K562 (cell line): ENCODE results near the gene MBOAT7. TPM values are rescaled to one million over a fixed set of nuclear protein-coding genes. Genes with fewer than 3 reads are reported as not detected.

Experiments used
- ATAC-seq: fragments of 200-7000 bp; cut with Tn5 transposase; 3 replicates; pipeline ENCODE4 v1.9.1; 2020; ENCODE audit warnings: moderate library complexity
- BruUV-seq: library from RNA; stranded (reverse); fragments of 400-500 nt; replicated peaks from 2 replicates; lab custom pipeline; 2021; lab: Mats Ljungman, UMichigan
- CTCF ChIA-PET: fragments of 300-600 bp; formaldehyde crosslinking; extraction: SDS; loops from one replicate; lab custom pipeline; 2021; ENCODE audit warnings: low intra/inter-chr PET ratio; lab: Yijun Ruan, JAX
- POLR2A ChIA-PET: fragments of 300-600, 350-650 bp; sonication (Branson Sonifier 250); formaldehyde crosslinking; extraction: SDS; loops from one replicate; lab custom pipeline; 2021; ENCODE audit warnings: antibody characterized with exemption, inconsistent platforms; lab: Yijun Ruan, JAX
- DNase-seq, 4 experiments: peaks; one replicate each; pipeline versions ENCODE4 v3.0.0 to v3.0.0-alpha.2; 2011 to 2018; ENCODE audit warnings: low spot score in 3 of 4, mixed read lengths in 3 of 4; ENCODE audit errors: extremely low read depth in 1 of 4
- FAIRE-seq: peaks from 2 replicates; lab custom pipeline; 2011; peaks lifted over from hg19 to GRCh38; lab: Jason Lieb, UNC
- H2AFZ ChIP-seq: 2 replicates; pipeline ENCODE4 v1.6.0; 2011; ENCODE audit warnings: low read depth, low read length, control low read depth, inconsistent platforms
- H3K27ac ChIP-seq: fragments of 200-600 bp; 3 replicates; pipeline ENCODE4 v1.8.0; 2011; ENCODE audit warnings: low read depth, mild to moderate bottlenecking, control low read depth, inconsistent platforms, low read length, moderate library complexity, mixed read lengths; ENCODE audit errors: extremely low read depth
- H3K27me3 ChIP-seq, 2 experiments: fragments of 300-600 bp in 1 of 2; 2 replicates in 1 of 2; 3 replicates in 1 of 2; pipeline versions ENCODE4 v1.6.0 to v1.8.0; 2011; ENCODE audit warnings: inconsistent platforms in 2 of 2, low read length in 2 of 2, mild to moderate bottlenecking in 1 of 2, mixed read lengths in 1 of 2, moderate library complexity in 1 of 2; ENCODE audit not compliant: control insufficient read depth in 2 of 2, insufficient read depth in 2 of 2
- H3K36me3 ChIP-seq: fragments of 300-600 bp; 3 replicates; pipeline ENCODE4 v1.8.0; 2011; ENCODE audit warnings: mild to moderate bottlenecking, low read length, inconsistent platforms; ENCODE audit not compliant: control insufficient read depth, insufficient read depth
- H3K4me1 ChIP-seq, 2 experiments: fragments of 200-600 bp in 1 of 2; replicated peaks in 1 of 2; 2 replicates in 1 of 2; 3 replicates in 1 of 2; pipeline versions ENCODE4 v1.5.1 to v1.8.0; 2011; ENCODE audit warnings: inconsistent platforms in 2 of 2, low read length in 2 of 2, mild to moderate bottlenecking in 1 of 2, mixed read lengths in 1 of 2, moderate library complexity in 1 of 2; ENCODE audit not compliant: control insufficient read depth in 2 of 2, insufficient read depth in 2 of 2
- H3K4me2 ChIP-seq: 2 replicates; pipeline ENCODE4 v1.6.1; 2011; ENCODE audit warnings: low read length, control low read depth, inconsistent platforms, mixed read lengths; ENCODE audit not compliant: insufficient read depth
- H3K4me3 ChIP-seq: fragments of 200-600 bp; sonication (generic), shearing (Covaris generic); 2 replicates; pipeline ENCODE4 v1.5.1; 2016; ENCODE audit warnings: control low read depth, inconsistent platforms
- H3K79me2 ChIP-seq: fragments of 200-600 bp; 3 replicates; pipeline ENCODE4 v1.8.0; 2011; ENCODE audit warnings: low read length, inconsistent platforms; ENCODE audit not compliant: control insufficient read depth, insufficient read depth
- H3K9ac ChIP-seq, 2 experiments: 2 replicates each; pipeline versions ENCODE4 v1.6.0 to v1.6.1; 2011; ENCODE audit warnings: low read depth in 2 of 2, low read length in 2 of 2, control low read depth in 1 of 2, inconsistent platforms in 1 of 2, mild to moderate bottlenecking in 1 of 2, mixed read lengths in 1 of 2; ENCODE audit not compliant: insufficient read depth in 1 of 2
- H3K9me1 ChIP-seq: one replicate; pipeline ENCODE4 v1.6.0; 2011; ENCODE audit warnings: inconsistent platforms, mild to moderate bottlenecking, low read length, moderate library complexity; ENCODE audit not compliant: control insufficient read depth, insufficient read depth
- H3K9me3 ChIP-seq: replicated peaks from 2 replicates; pipeline ENCODE4 v1.5.1; 2011; ENCODE audit warnings: low read depth, low read length, inconsistent platforms; ENCODE audit not compliant: control insufficient read depth, insufficient read depth
- H4K20me1 ChIP-seq: replicated peaks from 2 replicates; pipeline ENCODE4 v1.6.1; 2011; ENCODE audit warnings: low read length, inconsistent platforms, mixed read lengths; ENCODE audit not compliant: control insufficient read depth, insufficient read depth
- CBFB ChIP-seq: sonication (generic); formaldehyde crosslinking; IDR thresholded peaks from 2 replicates; pipeline ENCODE4 v1.4.0; 2020; ENCODE audit warnings: mild to moderate bottlenecking, missing genetic modification reagents
- HNRNPUL1 ChIP-seq: fragments of 200-400 bp; formaldehyde crosslinking; IDR thresholded peaks from 2 replicates; pipeline ENCODE4 v1.6.1; 2017; ENCODE audit warnings: low read length
- KAT7 ChIP-seq: sonication (generic); formaldehyde crosslinking; IDR thresholded peaks from 2 replicates; pipeline ENCODE4 v1.8.0; 2022; ENCODE audit warnings: missing genetic modification reagents, mild to moderate bottlenecking, borderline replicate concordance
- POLR2A ChIP-seq: fragments of 450-650 bp; conservative IDR thresholded peaks from 2 replicates; pipeline ENCODE4 v1.6.1; 2016
- POLR2AphosphoS5 ChIP-seq: IDR thresholded peaks from 2 replicates; pipeline ENCODE4 v1.6.1; 2011; ENCODE audit warnings: mild to moderate bottlenecking, low read depth, low read length, moderate library complexity; ENCODE audit not compliant: control insufficient read depth, insufficient read depth
- STAT5A ChIP-seq: IDR thresholded peaks from 2 replicates; pipeline ENCODE4 v1.6.1; 2012; ENCODE audit warnings: low read length, inconsistent platforms, borderline replicate concordance
- XRCC5 ChIP-seq: fragments of 200-400 bp; formaldehyde crosslinking; IDR thresholded peaks from 2 replicates; pipeline ENCODE4 v1.6.1; 2017; ENCODE audit warnings: low read depth, mild to moderate bottlenecking, low read length
- WGBS: fragments of 100-300 bp; shearing (Covaris generic); methylation state at CpG from one replicate; pipeline ENCODE4 v1.1.6; 2016; ENCODE audit warnings: low coverage, mixed read lengths; ENCODE audit not compliant: insufficient coverage; ENCODE audit errors: missing lambda C conversion rate; 5-methylcytosine and 5-hydroxymethylcytosine counted together
- in situ Hi-C: fragments of 300-500 bp; cut with MboI; formaldehyde crosslinking; loops from 4 replicates; pipeline ENCODE4 v1.15.0; 2018; ENCODE audit warnings: inconsistent platforms, mixed read lengths
- intact Hi-C: fragments of 100-400 bp; cut with micrococcal nuclease; formaldehyde crosslinking; loops from 2 replicates; pipeline ENCODE4 v1.14.2; 2022
- polyA plus RNA-seq, 8 experiments: library from polyadenylated mRNA; depleted of rRNA in 4 of 8; stranded (reverse) in 5 of 8; unstranded in 3 of 8; fragments of >200 nt; fragmentation: Nextera tagmentation in 2 of 8; fragmentation: Illumina TruSeq in 1 of 8; extraction: Ambion mirVana in 2 of 8; extraction: Trizol in 1 of 8; gene quantifications; 2 replicates each; pipeline versions ENCODE4 v1.2.1 to v1.2.3, GENCODE V29; 2011 to 2014; ENCODE audit warnings: inconsistent platforms in 1 of 8, missing spikeins in 1 of 8
- total RNA-seq, 7 experiments: library from RNA; depleted of rRNA in 6 of 7; stranded (reverse); fragments of >200 nt in 6 of 7; fragmentation: Illumina TruSeq in 2 of 7; extraction: Trizol in 2 of 7; gene quantifications; 2 replicates each; pipeline versions ENCODE4 v1.2.1 to v1.2.3, GENCODE V29; 2011 to 2021; ENCODE audit warnings: low replicate concordance in 1 of 7

MBOAT7 gene
- total and polyA plus RNA-seq, 9 of the 15 experiments (the other 6 are each of a cell fraction or from before 2014, with no cell fraction given), result 1.4 to 153 (median 56.1) TPM

DNA sequence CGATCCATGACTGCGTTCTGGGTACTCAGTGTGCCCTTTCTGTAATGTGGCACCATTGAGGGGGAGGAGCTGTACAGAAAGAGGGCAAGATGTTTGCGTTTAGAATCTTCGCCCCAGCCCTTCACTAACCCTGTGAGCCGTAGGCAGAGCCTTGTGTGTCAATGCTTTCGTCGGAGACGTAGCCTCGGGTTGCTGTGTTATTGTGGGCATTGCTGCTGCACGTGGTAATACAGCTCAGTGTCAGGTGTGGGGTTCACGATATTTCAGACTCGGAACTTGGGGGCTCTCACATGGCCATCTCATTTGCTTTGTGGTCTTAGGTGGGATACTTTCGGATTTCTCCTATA is 17.4 kb upstream of the MBOAT7 start:
- in situ Hi-C loops, result no loop called here
- H3K79me2 ChIP-seq, result peaks cover 86% of the 10 kb centered on the region
- peaks cover 81% of the 10 kb centered on the region for H3K36me3 ChIP-seq
- intact Hi-C loops, result no loop called here
- POLR2A ChIA-PET, result interaction anchor here (0.7 to 2.9 kb wide), 3 partner anchors 15 to 53 kb away, joined by 3 to 17 read pairs (median 3); partner anchors contain the start of gene MBOAT7
- CTCF ChIA-PET, result no interaction called here
- H2AFZ ChIP-seq, result no peak overlapping the region
- WGBS, result 50% methylated on average over 13 of the region's 13 CpGs
- H3K27ac ChIP-seq, result peak overlapping the region; percentile 89
- H3K9ac ChIP-seq, result peak overlapping the region; percentile 36 to 90
- peaks cover 23% of the 10 kb centered on the region for H3K9me1 ChIP-seq
- no peaks in the 10 kb centered on the region for H3K9me3 ChIP-seq
- peak overlapping the region; percentile 89 for H3K4me2 ChIP-seq
- H4K20me1 ChIP-seq, result peaks cover 89% of the 10 kb centered on the region
- no TSS peak for BruUV-seq
- TF ChIP-seq KAT7 (CRISPR knock-in tag) (peak; percentile 66; the same call in 1 of the 2 replicates), HNRNPUL1 (0 out of 2 replicates have a peak, but pooled peaks have one; percentile 32), CBFB (CRISPR knock-in tag) (no peak), POLR2AphosphoS5 (peak; percentile 30; the same call in 1 of the 2 replicates), STAT5A (no peak), XRCC5 (no peak), POLR2A (peak; percentile 35; the same call in 1 of the 2 replicates)
- ATAC-seq (no peak), DNase-seq (no peak), FAIRE-seq (no peak)
- peaks cover 64 to 83% of the 10 kb centered on the region in 2 experiments for H3K4me1 ChIP-seq
- no peaks in the 10 kb centered on the region for H3K27me3 ChIP-seq
- peak overlapping the region; percentile 68; the same call in 1 of the 2 replicates for H3K4me3 ChIP-seq
